A673 (cell line): ENCODE results near the gene TDRD5.

ENCODE experiments used
- EZH2 ChIP-seq: fragments of 200-600 bp; sonication (generic); IDR thresholded peaks from 2 replicates; pipeline ENCODE4 v1.6.1; 2017; ENCODE audit warnings: borderline replicate concordance, low read depth, mild to moderate bottlenecking, mixed read lengths, antibody characterized with exemption, low read length; ENCODE audit not compliant: poor library complexity, severe bottlenecking
- TF ChIP-seq, protein P1 (sequence below): fragments of 300-800, 200-600 bp; sonication (generic); conservative IDR thresholded peaks from 2 replicates; pipeline ENCODE4 v1.5.1; 2017; ENCODE audit warnings: low read depth, mild to moderate bottlenecking, antibody characterized with exemption, low read length, moderate library complexity, mixed read lengths

DNA sequence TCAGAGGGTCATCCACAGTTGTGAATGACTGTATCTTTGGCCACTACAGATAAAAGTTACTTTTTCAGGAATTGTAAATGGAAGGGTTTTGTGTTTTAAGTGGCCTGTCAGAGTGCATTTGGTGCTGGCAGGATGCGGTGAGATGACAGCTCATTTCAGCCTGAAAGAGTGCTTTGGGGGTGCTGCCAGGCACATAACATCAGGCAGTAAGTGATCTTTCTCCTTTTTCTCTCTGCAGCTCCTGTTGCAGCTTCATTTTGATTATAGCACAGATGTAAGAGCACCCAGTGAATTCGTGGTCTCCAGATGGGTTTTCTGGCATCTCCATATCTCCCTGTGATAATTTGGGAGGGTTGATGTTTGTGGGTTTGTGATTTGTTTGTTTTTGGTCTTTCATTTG, 136.6 kb downstream of the TDRD5 start:
- TF ChIP-seq, protein P1, sequence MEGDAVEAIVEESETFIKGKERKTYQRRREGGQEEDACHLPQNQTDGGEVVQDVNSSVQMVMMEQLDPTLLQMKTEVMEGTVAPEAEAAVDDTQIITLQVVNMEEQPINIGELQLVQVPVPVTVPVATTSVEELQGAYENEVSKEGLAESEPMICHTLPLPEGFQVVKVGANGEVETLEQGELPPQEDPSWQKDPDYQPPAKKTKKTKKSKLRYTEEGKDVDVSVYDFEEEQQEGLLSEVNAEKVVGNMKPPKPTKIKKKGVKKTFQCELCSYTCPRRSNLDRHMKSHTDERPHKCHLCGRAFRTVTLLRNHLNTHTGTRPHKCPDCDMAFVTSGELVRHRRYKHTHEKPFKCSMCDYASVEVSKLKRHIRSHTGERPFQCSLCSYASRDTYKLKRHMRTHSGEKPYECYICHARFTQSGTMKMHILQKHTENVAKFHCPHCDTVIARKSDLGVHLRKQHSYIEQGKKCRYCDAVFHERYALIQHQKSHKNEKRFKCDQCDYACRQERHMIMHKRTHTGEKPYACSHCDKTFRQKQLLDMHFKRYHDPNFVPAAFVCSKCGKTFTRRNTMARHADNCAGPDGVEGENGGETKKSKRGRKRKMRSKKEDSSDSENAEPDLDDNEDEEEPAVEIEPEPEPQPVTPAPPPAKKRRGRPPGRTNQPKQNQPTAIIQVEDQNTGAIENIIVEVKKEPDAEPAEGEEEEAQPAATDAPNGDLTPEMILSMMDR: no peak
- TF ChIP-seq EZH2: no peak
